Adrenal gland (tissue), 12 donors: ENCODE measurements around the gene ARL8A. TPM values are rescaled to one million over a fixed set of nuclear protein-coding genes. Genes with fewer than 3 reads are reported as not detected.

Experiments
- DNase-seq, 7 donors: peaks; one replicate each; pipeline ENCODE4 v3.0.0-alpha.2; 2019 to 2020
- H3K27ac ChIP-seq, 5 donors: fragments of 200-600 bp; sonication (generic) in 4 of 5; 1 replicate in 3 of 5; 2 replicates in 2 of 5; pipeline versions ENCODE4 v1.5.1 to v1.8.0; 2016 to 2020; ENCODE audit warnings: mild to moderate bottlenecking in 1 of 5
- H3K27me3 ChIP-seq: fragments of 200-600 bp; 2 replicates; pipeline ENCODE4 v1.8.0; 2021
- H3K36me3 ChIP-seq, 2 donors: fragments of 200-600 bp; replicated peaks in 1 of 2; 1 replicate in 1 of 2; 2 replicates in 1 of 2; pipeline versions ENCODE4 v1.5.1 to v1.8.0; 2018 to 2022
- H3K4me1 ChIP-seq, 2 donors: fragments of 200-600 bp; replicated peaks in 1 of 2; 1 replicate in 1 of 2; 2 replicates in 1 of 2; pipeline versions ENCODE4 v1.5.1 to v1.8.0; 2018 to 2021
- H3K4me3 ChIP-seq, 4 donors: fragments of 200-600 bp; sonication (generic) in 3 of 4; one replicate each; pipeline ENCODE4 v1.5.1; 2016 to 2018
- H3K9me3 ChIP-seq, 3 donors: fragments of 200-600 bp; sonication (generic) in 1 of 3; replicated peaks in 1 of 3; 1 replicate in 2 of 3; 2 replicates in 1 of 3; pipeline versions ENCODE4 v1.5.1 to v1.8.0; 2016 to 2021
- CTCF ChIP-seq, 6 experiments: fragments of 450-650 bp in 4 of 6; fragments of 200-600 bp in 2 of 6; sonication (generic) in 1 of 6; IDR thresholded peaks; 1 replicate in 5 of 6; 2 replicates in 1 of 6; pipeline versions ENCODE4 v1.5.1 to v1.8.0; 2016 to 2021; ENCODE audit warnings: antibody characterized with exemption in 6 of 6, mild to moderate bottlenecking in 2 of 6, moderate library complexity in 1 of 6
- POLR2A ChIP-seq, 2 donors: fragments of 450-650 bp; IDR thresholded peaks; one replicate each; pipeline ENCODE4 v1.6.1; 2017; ENCODE audit warnings: antibody characterized with exemption in 2 of 2, mild to moderate bottlenecking in 2 of 2, moderate library complexity in 1 of 2
- WGBS, 4 donors: extraction: QIAGEN DNeasy Blood & Tissue Kit in 2 of 4; methylation state at CpG; one replicate each; pipeline versions ENCODE4 v1.1.5 to v1.1.7; 2013 to 2017; 5-methylcytosine and 5-hydroxymethylcytosine counted together
- intact Hi-C, 2 donors: fragments of 100-400 bp; cut with DNase I; formaldehyde crosslinking; loops; one replicate each; pipeline versions ENCODE4 v1.14.1 to v1.15.0; 2022 to 2023
- polyA plus RNA-seq, 3 donors: library from polyadenylated mRNA; stranded (reverse); fragments of 200-250 nt in 2 of 3; fragments of 350-450 nt in 1 of 3; fragmentation: Illumina TruSeq in 1 of 3; extraction: RNeasy Lipid Tissue Mini Kit (QIAGEN cat#74804) in 1 of 3; gene quantifications; one replicate each; pipeline ENCODE4 v1.2.3, GENCODE V29; 2013 to 2014
- total RNA-seq, 9 donors: library from RNA; depleted of rRNA in 4 of 9; stranded (reverse); fragments of >200 nt in 4 of 9; fragments of 120-200 nt in 1 of 9; fragmentation: NEBNext Ultra II Directional in 1 of 9; extraction: Animal tissue kit (Norgen Biotek cat#: 25700) in 1 of 9; gene quantifications; one replicate each; pipeline versions ENCODE4 v1.1.0 to v1.2.4, GENCODE V29; 2013 to 2023
- donor health status: healthy with polysubstance abuse.
- donor health status: Bipolar disorder and iron deficiency.
- donor health status: DM: yes; HTN: yes; CAD: no.
- donor health status: DM: no; HTN: no; CAD: no.
- donor health status: DM: no; HTN: no; CAD: no.
- donor health status: DM: yes; HTN: yes; CAD: no.

The ARL8A gene
- total and polyA plus RNA-seq, 12 donors = 26.4 to 115 (median 53.7) TPM

- H3K27me3 ChIP-seq = no peaks in the 10 kb centered on the region
- peaks cover 0 to 6% of the 10 kb centered on the region in 2 donors for H3K36me3 ChIP-seq
- H3K9me3 ChIP-seq = no peaks in the 10 kb centered on the region
- WGBS, 4 donors = 24 to 29% (median 27%) methylated on average over 6 to 8 of the region's 8 CpGs
- H3K27ac ChIP-seq = no peak overlapping the region
- peak; percentile 75 to 92 (median 85) for DNase-seq
- TF ChIP-seq CTCF (IDR thresholded peaks at IDR 0.05) (no peak), POLR2A (IDR thresholded peaks at IDR 0.05) (no peak)
- no peak overlapping the region for H3K4me3 ChIP-seq
- intact Hi-C loops = no loop called here
- peaks cover 0 to 13% of the 10 kb centered on the region in 2 donors for H3K4me1 ChIP-seq
Measured at GRCh38 chr1:202155478-202156021, 11.0 kb upstream of the ARL8A start.

- 40 to 54% (median 45%) methylated on average over 7 to 11 of the region's 11 CpGs for WGBS, 4 donors
- H3K27ac ChIP-seq = no peak overlapping the region
- H3K9me3 ChIP-seq = no peaks in the 10 kb centered on the region
- peak in 4 of 7 donors; percentile 48 to 77 (median 58) for DNase-seq
- peaks cover 0 to 10% of the 10 kb centered on the region in 2 donors for H3K4me1 ChIP-seq
- H3K4me3 ChIP-seq = no peak overlapping the region
- intact Hi-C loops = no loop called here
- H3K36me3 ChIP-seq = peaks cover 0 to 6% of the 10 kb centered on the region in 2 donors
- no peaks in the 10 kb centered on the region for H3K27me3 ChIP-seq
- TF ChIP-seq POLR2A (IDR thresholded peaks at IDR 0.05) = no peak
- peak in 5 of 6 experiments; percentile 11 to 38 (median 29) for TF ChIP-seq CTCF (IDR thresholded peaks at IDR 0.05)
Measured at GRCh38 chr1:202154766-202155477, 10.4 kb upstream of the ARL8A start.

- no peak overlapping the region for H3K4me3 ChIP-seq
- no peak for DNase-seq
- H3K9me3 ChIP-seq = no peaks in the 10 kb centered on the region
- H3K4me1 ChIP-seq = peaks cover 0 to 10% of the 10 kb centered on the region in 2 donors
- 77 to 91% (median 86%) methylated on average over 10 of the region's 10 CpGs for WGBS, 4 donors
- H3K27me3 ChIP-seq = no peaks in the 10 kb centered on the region
- intact Hi-C loops = no loop called here
- H3K27ac ChIP-seq = no peak overlapping the region
- H3K36me3 ChIP-seq = peaks cover 0 to 6% of the 10 kb centered on the region in 2 donors
- TF ChIP-seq POLR2A (IDR thresholded peaks at IDR 0.05) (no peak), CTCF (IDR thresholded peaks at IDR 0.05) (no peak)
Measured at GRCh38 chr1:202154148-202154765, 9.7 kb upstream of the ARL8A start.

- Histone ChIP-seq H3K4me3 (no peak overlapping the region), H3K9me3 (no peaks in the 10 kb centered on the region), H3K27me3 (no peaks in the 10 kb centered on the region), H3K4me1 (peaks cover 0 to 10% of the 10 kb centered on the region in 2 donors), H3K36me3 (peaks cover 0 to 6% of the 10 kb centered on the region in 2 donors), H3K27ac (no peak overlapping the region)
- 80 to 93% (median 83%) methylated on average over 3 to 4 of the region's 4 CpGs for WGBS, 4 donors
- intact Hi-C loops = no loop called here
- no peak for DNase-seq
- TF ChIP-seq CTCF (IDR thresholded peaks at IDR 0.05) (no peak), POLR2A (IDR thresholded peaks at IDR 0.05) (no peak)
Measured at GRCh38 chr1:202153284-202153683, 8.7 kb upstream of the ARL8A start.
